Keratinocyte (primary cell): ENCODE results near the gene CLC. TPM values are rescaled to one million over a fixed set of nuclear protein-coding genes. Genes with fewer than 3 reads are reported as not detected.

Source experiments
- DNase-seq: peaks from one replicate; pipeline ENCODE4 v3.0.0-alpha.2; 2011; ENCODE audit warnings: low read depth, missing footprints, low spot score
- FAIRE-seq: peaks from 2 replicates; lab custom pipeline; 2011; peaks lifted over from hg19 to GRCh38; lab: Jason Lieb, UNC
- H2AFZ ChIP-seq: 2 replicates; pipeline ENCODE4 v1.6.0; 2012; ENCODE audit warnings: low read length, control low read depth, inconsistent platforms; ENCODE audit not compliant: control insufficient read depth
- H3K27ac ChIP-seq: 2 replicates; pipeline ENCODE4 v1.5.1; 2011; ENCODE audit warnings: low read length; ENCODE audit not compliant: control insufficient read depth, insufficient read depth
- H3K27me3 ChIP-seq: 3 replicates; pipeline ENCODE4 v1.6.0; 2011; ENCODE audit warnings: low read length; ENCODE audit not compliant: control insufficient read depth, insufficient read depth; ENCODE audit errors: extremely low read depth
- H3K36me3 ChIP-seq, 2 experiments: 2 replicates in 1 of 2; 3 replicates in 1 of 2; pipeline ENCODE4 v1.5.1; 2011; ENCODE audit warnings: low read length in 2 of 2, mild to moderate bottlenecking in 1 of 2; ENCODE audit not compliant: control insufficient read depth in 2 of 2, insufficient read depth in 2 of 2; ENCODE audit errors: extremely low read depth in 1 of 2
- H3K4me1 ChIP-seq: 3 replicates; pipeline ENCODE4 v1.5.1; 2011; ENCODE audit warnings: low read length; ENCODE audit not compliant: control insufficient read depth, insufficient read depth; ENCODE audit errors: extremely low read depth
- H3K4me2 ChIP-seq: 3 replicates; pipeline ENCODE4 v1.6.0; 2011; ENCODE audit warnings: low read depth, low read length; ENCODE audit not compliant: control insufficient read depth, insufficient read depth; ENCODE audit errors: extremely low read depth
- H3K4me3 ChIP-seq, 3 experiments: fragments of 200-600 bp in 1 of 3; sonication (generic) in 1 of 3; 2 replicates in 2 of 3; 3 replicates in 1 of 3; pipeline ENCODE4 v1.5.1; 2011 to 2016; ENCODE audit warnings: low read length in 3 of 3, mild to moderate bottlenecking in 3 of 3, control low read depth in 2 of 3, inconsistent platforms in 1 of 3, low read depth in 1 of 3, mixed read lengths in 1 of 3, mixed run types in 1 of 3, moderate library complexity in 1 of 3; ENCODE audit not compliant: control insufficient read depth in 2 of 3, insufficient read depth in 2 of 3; ENCODE audit errors: extremely low read depth in 1 of 3
- H3K79me2 ChIP-seq: 2 replicates; pipeline ENCODE4 v1.6.0; 2012; ENCODE audit warnings: low read length; ENCODE audit not compliant: control insufficient read depth, insufficient read depth
- H3K9ac ChIP-seq: 3 replicates; pipeline ENCODE4 v1.6.0; 2011; ENCODE audit warnings: low read length; ENCODE audit not compliant: control insufficient read depth, insufficient read depth; ENCODE audit errors: extremely low read depth
- H3K9me1 ChIP-seq: 3 replicates; pipeline ENCODE4 v1.6.0; 2011; ENCODE audit warnings: low read length; ENCODE audit not compliant: control insufficient read depth, insufficient read depth; ENCODE audit errors: extremely low read depth
- H3K9me3 ChIP-seq: 2 replicates; pipeline ENCODE4 v1.5.1; 2012; ENCODE audit warnings: low read depth, low read length; ENCODE audit not compliant: control insufficient read depth
- H4K20me1 ChIP-seq: 3 replicates; pipeline ENCODE4 v1.6.0; 2011; ENCODE audit warnings: low read length; ENCODE audit not compliant: control insufficient read depth, insufficient read depth; ENCODE audit errors: extremely low read depth
- EZH2 ChIP-seq: IDR thresholded peaks from one replicate; pipeline ENCODE4 v1.6.1; 2012; ENCODE audit warnings: inconsistent platforms, mild to moderate bottlenecking, low read length, moderate library complexity
- dilution Hi-C: fragments of 300-500 bp; cut with MboI; formaldehyde crosslinking; loops from one replicate; pipeline ENCODE4 v1.7.0; 2020; ENCODE audit warnings: low sequenced_read_pairs; ENCODE audit not compliant: extremely low pct_ligation_motif_present
- polyA plus RNA-seq, 5 experiments: library from polyadenylated mRNA; depleted of rRNA in 3 of 5; stranded (reverse) in 3 of 5; stranded (forward) in 1 of 5; unstranded in 1 of 5; fragments of >200 nt; gene quantifications; 1 replicate in 1 of 5; 2 replicates in 3 of 5; 3 replicates in 1 of 5; pipeline versions ENCODE4 v1.2.1 to v1.2.3, GENCODE V29; 2011 to 2012; ENCODE audit warnings: missing spikeins in 2 of 5, low read depth in 1 of 5, low replicate concordance in 1 of 5
- TF ChIP-seq, protein P1 (sequence below), 3 experiments: IDR thresholded peaks in 1 of 3; conservative IDR thresholded peaks in 1 of 3; optimal IDR thresholded peaks in 1 of 3; 2 replicates in 2 of 3; 3 replicates in 1 of 3; pipeline versions ENCODE3 to v1.5.1; 2011; ENCODE audit warnings: low read length in 3 of 3, mild to moderate bottlenecking in 3 of 3, moderate library complexity in 2 of 3, control low read depth in 1 of 3, inconsistent platforms in 1 of 3; ENCODE audit not compliant: insufficient read depth in 2 of 3; ENCODE audit errors: extremely low read depth in 1 of 3

The CLC gene
- polyA plus RNA-seq, 1 donor (not counting 4 experiments of a cell fraction or from before 2014, with no cell fraction given) = not detected

DNA sequence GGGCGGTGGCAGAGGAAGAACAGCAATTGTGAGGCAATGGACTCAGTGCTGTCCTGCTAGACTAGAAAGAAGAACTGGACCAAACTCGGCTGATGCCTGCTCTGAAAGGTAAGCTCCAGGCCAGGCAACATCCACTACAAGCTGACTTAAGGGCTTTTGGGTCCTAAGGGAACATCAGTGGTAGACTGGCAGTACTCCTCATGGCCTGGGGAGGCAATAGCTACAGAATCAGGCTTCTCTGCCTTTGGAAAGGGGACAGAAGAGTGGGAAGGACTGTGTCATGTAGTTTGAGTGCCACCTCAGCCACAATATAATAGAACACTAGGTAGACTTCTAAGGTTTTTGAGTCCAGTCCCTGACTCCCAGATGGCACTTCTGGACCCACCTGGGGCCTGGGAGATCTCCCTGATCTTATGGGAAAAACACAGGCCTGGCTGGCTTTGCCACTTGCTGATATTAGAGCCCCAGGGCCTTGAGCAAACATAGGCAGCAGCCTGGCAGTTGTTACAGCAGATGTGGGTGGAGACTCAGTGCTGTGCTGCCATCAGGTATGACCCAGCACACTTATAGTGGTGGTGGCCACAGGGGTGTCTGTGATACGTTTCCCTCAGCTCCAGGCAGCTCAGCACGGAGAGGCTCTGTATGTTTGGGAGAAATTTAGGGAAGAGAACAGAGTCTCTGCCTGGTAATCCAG, 9.2 kb upstream of the CLC start:
- H3K27me3 ChIP-seq = no peaks in the 10 kb centered on the region
- H3K9me3 ChIP-seq = no peaks in the 10 kb centered on the region
- no peaks in the 10 kb centered on the region for H3K79me2 ChIP-seq
- H3K9ac ChIP-seq = no peak overlapping the region
- H4K20me1 ChIP-seq = no peaks in the 10 kb centered on the region
- no peak overlapping the region for H3K4me2 ChIP-seq
- no peaks in the 10 kb centered on the region for H3K9me1 ChIP-seq
- H3K27ac ChIP-seq = no peak overlapping the region
- TF ChIP-seq EZH2 = no peak
- TF ChIP-seq, protein P1, sequence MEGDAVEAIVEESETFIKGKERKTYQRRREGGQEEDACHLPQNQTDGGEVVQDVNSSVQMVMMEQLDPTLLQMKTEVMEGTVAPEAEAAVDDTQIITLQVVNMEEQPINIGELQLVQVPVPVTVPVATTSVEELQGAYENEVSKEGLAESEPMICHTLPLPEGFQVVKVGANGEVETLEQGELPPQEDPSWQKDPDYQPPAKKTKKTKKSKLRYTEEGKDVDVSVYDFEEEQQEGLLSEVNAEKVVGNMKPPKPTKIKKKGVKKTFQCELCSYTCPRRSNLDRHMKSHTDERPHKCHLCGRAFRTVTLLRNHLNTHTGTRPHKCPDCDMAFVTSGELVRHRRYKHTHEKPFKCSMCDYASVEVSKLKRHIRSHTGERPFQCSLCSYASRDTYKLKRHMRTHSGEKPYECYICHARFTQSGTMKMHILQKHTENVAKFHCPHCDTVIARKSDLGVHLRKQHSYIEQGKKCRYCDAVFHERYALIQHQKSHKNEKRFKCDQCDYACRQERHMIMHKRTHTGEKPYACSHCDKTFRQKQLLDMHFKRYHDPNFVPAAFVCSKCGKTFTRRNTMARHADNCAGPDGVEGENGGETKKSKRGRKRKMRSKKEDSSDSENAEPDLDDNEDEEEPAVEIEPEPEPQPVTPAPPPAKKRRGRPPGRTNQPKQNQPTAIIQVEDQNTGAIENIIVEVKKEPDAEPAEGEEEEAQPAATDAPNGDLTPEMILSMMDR (optimal IDR thresholded peaks at IDR 0.05 in 1 of 3, IDR thresholded peaks at IDR 0.05 in 1 of 3, conservative IDR thresholded peaks at IDR 0.05 in 1 of 3; ENCODE audit: extremely low read depth in 1 of 3, insufficient read depth in 2 of 3, low read length in 3 of 3) = no peak
- no peak for FAIRE-seq
- DNase-seq = no peak
- H2AFZ ChIP-seq = no peak overlapping the region
- H3K36me3 ChIP-seq = no peaks in the 10 kb centered on the region
- dilution Hi-C loops = no loop called here
- no peaks in the 10 kb centered on the region for H3K4me1 ChIP-seq
- H3K4me3 ChIP-seq = no peak overlapping the region

DNA sequence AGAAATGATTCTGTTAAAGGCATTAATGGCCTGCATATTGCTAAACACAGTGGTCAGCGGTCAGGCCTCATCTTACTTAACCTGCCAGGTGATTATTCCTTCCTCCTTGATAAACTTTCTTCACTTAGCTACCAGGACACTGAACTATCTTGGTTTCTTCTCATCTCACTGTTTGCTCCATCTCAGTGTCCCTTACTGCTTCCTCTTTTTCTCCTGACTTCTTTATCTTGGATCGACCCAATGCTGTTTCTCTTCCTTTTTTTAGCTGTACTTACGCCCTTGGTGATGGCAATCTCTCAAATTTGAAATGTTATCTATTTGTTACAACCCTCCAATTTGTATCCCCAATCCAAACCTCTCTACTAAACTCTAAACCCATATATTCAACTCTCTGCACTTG, 7.8 kb upstream of the CLC start:
- no peak overlapping the region for H2AFZ ChIP-seq
- dilution Hi-C loops = no loop called here
- no peak for FAIRE-seq
- TF ChIP-seq, protein P1 (optimal IDR thresholded peaks at IDR 0.05 in 1 of 3, IDR thresholded peaks at IDR 0.05 in 1 of 3, conservative IDR thresholded peaks at IDR 0.05 in 1 of 3; ENCODE audit: extremely low read depth in 1 of 3, insufficient read depth in 2 of 3, low read length in 3 of 3) = no peak
- no peak for TF ChIP-seq EZH2
- H3K9me1 ChIP-seq = no peaks in the 10 kb centered on the region
- H3K9ac ChIP-seq = no peak overlapping the region
- H3K36me3 ChIP-seq = no peaks in the 10 kb centered on the region
- no peaks in the 10 kb centered on the region for H3K79me2 ChIP-seq
- H4K20me1 ChIP-seq = no peaks in the 10 kb centered on the region
- no peak overlapping the region for H3K4me2 ChIP-seq
- no peaks in the 10 kb centered on the region for H3K9me3 ChIP-seq
- H3K27me3 ChIP-seq = no peaks in the 10 kb centered on the region
- H3K27ac ChIP-seq = no peak overlapping the region
- no peak for DNase-seq
- no peak overlapping the region for H3K4me3 ChIP-seq
- no peaks in the 10 kb centered on the region for H3K4me1 ChIP-seq
